SU-DHL-6 (cell line): Measurements from ENCODE around the gene SLN.

Experiments
- CTCF ChIP-seq: fragments of 200-600 bp; sonication (generic); IDR thresholded peaks from one replicate; pipeline ENCODE4 v1.5.1; 2017; ENCODE audit warnings: antibody characterized with exemption, mild to moderate bottlenecking, low read length, moderate library complexity; ENCODE audit not compliant: insufficient read depth, poor library complexity, severe bottlenecking
- EZH2phosphoT487 ChIP-seq: fragments of 200-600 bp; sonication (generic), shearing (Covaris generic); conservative IDR thresholded peaks from 2 replicates; pipeline ENCODE4 v1.6.1; 2018; ENCODE audit warnings: mild to moderate bottlenecking, antibody characterized with exemption, low read length, moderate library complexity, mixed read lengths

DNA sequence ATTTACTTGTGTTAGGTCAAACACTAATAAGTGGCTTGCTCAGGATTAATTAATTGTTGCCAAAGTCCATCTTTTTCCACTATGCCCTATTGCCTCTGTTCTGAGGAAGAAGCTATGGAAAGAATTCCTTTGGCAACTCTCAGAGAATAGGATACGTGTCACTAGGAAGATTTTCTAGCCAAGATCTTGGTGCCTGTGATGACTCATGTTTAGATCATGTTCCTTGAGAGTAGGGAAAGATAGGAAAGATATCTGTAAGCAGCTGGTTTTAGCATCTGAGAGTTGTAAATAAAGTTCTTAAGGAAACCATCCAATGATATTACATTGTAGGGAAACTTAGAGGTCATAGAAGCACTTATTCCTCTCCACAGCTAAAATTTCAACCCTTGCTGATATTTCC, 15.7 kb downstream of the SLN start:
- TF ChIP-seq CTCF (no peak), EZH2phosphoT487 (no peak)
